HCT116 (cell line): ENCODE data around the gene CFAP61. TPM values are rescaled to one million over a fixed set of nuclear protein-coding genes. Genes with fewer than 3 reads are reported as not detected.

Experiments
- ATAC-seq: fragments of 200-7000 bp; cut with Tn5 transposase; 2 replicates; pipeline ENCODE4 v1.9.1; 2020; ENCODE audit warnings: mild to moderate bottlenecking, moderate library complexity
- BruUV-seq: library from RNA; stranded (reverse); fragments of 400-500 nt; replicated peaks from 2 replicates; lab custom pipeline; 2021; lab: Mats Ljungman, UMichigan
- CTCF ChIA-PET: fragments of 300-600 bp; sonication (Branson Sonifier 250); formaldehyde crosslinking; loops from one replicate; lab custom pipeline; 2021; ENCODE audit warnings: antibody characterized with exemption; lab: Charles Lee
- POLR2A ChIA-PET: fragments of 300-600, 350-600 bp; sonication (Branson Sonifier 250); formaldehyde crosslinking; loops from one replicate; lab custom pipeline; 2021; ENCODE audit warnings: antibody characterized with exemption; lab: Charles Lee
- RAD21 ChIA-PET, 2 experiments: fragments of 300-600 bp; sonication (Branson Sonifier 250); formaldehyde crosslinking; loops; one replicate each; lab custom pipeline; 2023; ENCODE audit warnings: low total read pairs in 2 of 2; ENCODE audit not compliant: uncharacterized antibody in 2 of 2, unreplicated experiment in 2 of 2, low non-redundant PET in 1 of 2; lab: Charles Lee
- DNase-seq: peaks from one replicate; pipeline ENCODE4 v3.0.0-alpha.2; 2010; ENCODE audit warnings: low read depth, low spot score
- H2AFZ ChIP-seq: fragments of 200-600 bp; shearing (Covaris generic), sonication (generic); 2 replicates; pipeline ENCODE4 v1.6.1; 2017; ENCODE audit warnings: low read depth, mixed run types, mixed read lengths, antibody characterized with exemption, low read length; ENCODE audit not compliant: poor library complexity, severe bottlenecking
- H3K27ac ChIP-seq: 2 replicates; pipeline ENCODE4 v1.5.1; 2012; ENCODE audit warnings: low read depth, low read length
- H3K27me3 ChIP-seq: fragments of 200-600 bp; sonication (generic); 2 replicates; pipeline ENCODE4 v1.6.1; 2016; ENCODE audit warnings: mixed run types, low read length, mixed read lengths; ENCODE audit not compliant: insufficient read depth
- H3K36me3 ChIP-seq, 2 experiments: fragments of 200-500 bp in 1 of 2; fragments of 200-600 bp in 1 of 2; sonication (Bioruptor generic) in 1 of 2; sonication (generic) in 1 of 2; 2 replicates each; pipeline versions ENCODE4 v1.5.1 to v1.6.1; 2014 to 2016; ENCODE audit warnings: low read length in 2 of 2, inconsistent platforms in 1 of 2, mixed read lengths in 1 of 2, mixed run types in 1 of 2; ENCODE audit not compliant: insufficient read depth in 2 of 2, control insufficient read depth in 1 of 2
- H3K4me1 ChIP-seq, 2 experiments: fragments of 200-600 bp in 1 of 2; sonication (generic) in 1 of 2; 2 replicates each; pipeline versions ENCODE4 v1.5.1 to v1.6.1; 2012 to 2017; ENCODE audit warnings: low read length in 2 of 2, inconsistent platforms in 1 of 2, mild to moderate bottlenecking in 1 of 2, mixed read lengths in 1 of 2, mixed run types in 1 of 2, moderate library complexity in 1 of 2; ENCODE audit not compliant: insufficient read depth in 2 of 2, control insufficient read depth in 1 of 2
- H3K4me2 ChIP-seq: fragments of 200-600 bp; sonication (generic); 2 replicates; pipeline ENCODE4 v1.6.1; 2017; ENCODE audit warnings: mixed run types, low read length, mixed read lengths
- H3K4me3 ChIP-seq, 2 experiments: fragments of 200-600 bp in 1 of 2; sonication (generic) in 1 of 2; replicated peaks in 1 of 2; 2 replicates each; pipeline ENCODE4 v1.5.1; 2011 to 2016; ENCODE audit warnings: low read length in 2 of 2, control low read depth in 1 of 2, low read depth in 1 of 2, mild to moderate bottlenecking in 1 of 2, mixed read lengths in 1 of 2, mixed run types in 1 of 2
- H3K79me2 ChIP-seq: fragments of 200-600 bp; sonication (generic); 2 replicates; pipeline ENCODE4 v1.6.1; 2017; ENCODE audit warnings: mild to moderate bottlenecking, mixed run types, low read length, moderate library complexity, mixed read lengths; ENCODE audit not compliant: insufficient read depth
- H3K9ac ChIP-seq: fragments of 200-600 bp; sonication (generic); 2 replicates; pipeline ENCODE4 v1.6.1; 2016; ENCODE audit warnings: low read length, mixed read lengths
- H3K9me2 ChIP-seq: fragments of 200-600 bp; sonication (generic), shearing (Covaris generic); 2 replicates; pipeline ENCODE4 v1.6.1; 2017; ENCODE audit warnings: mixed run types, mild to moderate bottlenecking, moderate library complexity; ENCODE audit not compliant: insufficient read depth
- H3K9me3 ChIP-seq, 2 experiments: fragments of 200-500 bp in 1 of 2; fragments of 200-600 bp in 1 of 2; sonication (Bioruptor generic) in 1 of 2; sonication (generic) in 1 of 2; 2 replicates each; pipeline ENCODE4 v1.6.1; 2014 to 2017; ENCODE audit warnings: low read length in 2 of 2, mixed read lengths in 2 of 2, inconsistent platforms in 1 of 2, low read depth in 1 of 2, mild to moderate bottlenecking in 1 of 2, mixed run types in 1 of 2, moderate library complexity in 1 of 2; ENCODE audit not compliant: control insufficient read depth in 1 of 2, insufficient read depth in 1 of 2
- H4K20me1 ChIP-seq: fragments of 200-600 bp; sonication (generic), shearing (Covaris generic); 2 replicates; pipeline ENCODE4 v1.6.1; 2017; ENCODE audit warnings: mixed run types, mild to moderate bottlenecking, moderate library complexity; ENCODE audit not compliant: insufficient read depth
- JUND ChIP-seq: IDR thresholded peaks from 2 replicates; pipeline ENCODE4 v1.6.1; 2012
- POLR2A ChIP-seq: IDR thresholded peaks from 2 replicates; pipeline ENCODE4 v1.7.0; 2011; ENCODE audit warnings: borderline replicate concordance; ENCODE audit not compliant: insufficient read depth, insufficient read length; ENCODE audit errors: extremely low read depth
- SIN3A ChIP-seq: IDR thresholded peaks from 2 replicates; pipeline ENCODE4 v1.6.1; 2012; ENCODE audit warnings: low read depth
- intact Hi-C: fragments of 100-400 bp; cut with micrococcal nuclease; formaldehyde crosslinking; loops from 2 replicates; pipeline ENCODE4 v1.10.0; 2022
- total RNA-seq: library from RNA; stranded (reverse); gene quantifications from one replicate; pipeline ENCODE4 v1.2.1, GENCODE V29; 2021; ENCODE audit not compliant: unreplicated experiment
- TF ChIP-seq, protein P1 (sequence below), 3 experiments: fragments of 200-600 bp in 1 of 3; sonication (generic) in 1 of 3; IDR thresholded peaks in 2 of 3; conservative IDR thresholded peaks in 1 of 3; 2 replicates each; pipeline ENCODE4 v1.5.1; 2012 to 2017; ENCODE audit warnings: low read depth in 2 of 3, low read length in 2 of 3, antibody characterized with exemption in 1 of 3, borderline replicate concordance in 1 of 3, control low read depth in 1 of 3, mild to moderate bottlenecking in 1 of 3, mixed read lengths in 1 of 3, mixed run types in 1 of 3, moderate library complexity in 1 of 3; ENCODE audit not compliant: insufficient read depth in 1 of 3
- TF ChIP-seq, protein P2 (sequence below): IDR thresholded peaks from 2 replicates; pipeline ENCODE4 v1.6.1; 2012
- TF ChIP-seq, protein P3 (sequence below): IDR thresholded peaks from 2 replicates; pipeline ENCODE4 v1.6.1; 2012

Gene CFAP61
- total RNA-seq, 1 experiment from 2014 or later, result 1.7 TPM

DNA sequence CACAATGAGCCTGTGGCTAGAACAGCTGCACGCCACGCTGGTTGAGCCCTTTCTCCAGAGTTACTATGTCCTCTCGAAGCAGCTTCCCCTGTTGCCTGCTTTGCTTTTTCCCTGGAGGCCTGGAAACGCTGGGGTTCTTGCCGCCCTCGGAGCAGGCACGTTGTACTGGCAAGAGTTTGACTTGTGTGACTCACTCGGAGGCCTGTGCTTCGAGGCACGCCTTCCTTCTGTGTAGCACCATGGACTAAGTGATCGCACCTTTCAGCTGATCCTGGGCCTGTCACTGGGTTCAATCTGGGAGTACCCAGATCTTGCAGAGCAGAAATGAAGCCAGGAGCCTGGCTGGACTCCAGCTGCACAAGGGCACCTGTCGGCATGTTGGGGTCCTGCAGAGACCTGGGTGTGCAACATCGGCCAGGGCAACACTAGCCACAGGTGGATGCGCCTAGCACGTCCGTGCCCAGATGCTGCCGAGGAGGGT, 320.8 kb downstream of the CFAP61 start (continued):
- TF ChIP-seq, protein P1, sequence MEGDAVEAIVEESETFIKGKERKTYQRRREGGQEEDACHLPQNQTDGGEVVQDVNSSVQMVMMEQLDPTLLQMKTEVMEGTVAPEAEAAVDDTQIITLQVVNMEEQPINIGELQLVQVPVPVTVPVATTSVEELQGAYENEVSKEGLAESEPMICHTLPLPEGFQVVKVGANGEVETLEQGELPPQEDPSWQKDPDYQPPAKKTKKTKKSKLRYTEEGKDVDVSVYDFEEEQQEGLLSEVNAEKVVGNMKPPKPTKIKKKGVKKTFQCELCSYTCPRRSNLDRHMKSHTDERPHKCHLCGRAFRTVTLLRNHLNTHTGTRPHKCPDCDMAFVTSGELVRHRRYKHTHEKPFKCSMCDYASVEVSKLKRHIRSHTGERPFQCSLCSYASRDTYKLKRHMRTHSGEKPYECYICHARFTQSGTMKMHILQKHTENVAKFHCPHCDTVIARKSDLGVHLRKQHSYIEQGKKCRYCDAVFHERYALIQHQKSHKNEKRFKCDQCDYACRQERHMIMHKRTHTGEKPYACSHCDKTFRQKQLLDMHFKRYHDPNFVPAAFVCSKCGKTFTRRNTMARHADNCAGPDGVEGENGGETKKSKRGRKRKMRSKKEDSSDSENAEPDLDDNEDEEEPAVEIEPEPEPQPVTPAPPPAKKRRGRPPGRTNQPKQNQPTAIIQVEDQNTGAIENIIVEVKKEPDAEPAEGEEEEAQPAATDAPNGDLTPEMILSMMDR (IDR thresholded peaks at IDR 0.05 in 2 of 3, conservative IDR thresholded peaks at IDR 0.05 in 1 of 3; ENCODE audit: borderline replicate concordance in 1 of 3, insufficient read depth in 1 of 3, low read depth in 2 of 3, low read length in 2 of 3), result no peak

DNA sequence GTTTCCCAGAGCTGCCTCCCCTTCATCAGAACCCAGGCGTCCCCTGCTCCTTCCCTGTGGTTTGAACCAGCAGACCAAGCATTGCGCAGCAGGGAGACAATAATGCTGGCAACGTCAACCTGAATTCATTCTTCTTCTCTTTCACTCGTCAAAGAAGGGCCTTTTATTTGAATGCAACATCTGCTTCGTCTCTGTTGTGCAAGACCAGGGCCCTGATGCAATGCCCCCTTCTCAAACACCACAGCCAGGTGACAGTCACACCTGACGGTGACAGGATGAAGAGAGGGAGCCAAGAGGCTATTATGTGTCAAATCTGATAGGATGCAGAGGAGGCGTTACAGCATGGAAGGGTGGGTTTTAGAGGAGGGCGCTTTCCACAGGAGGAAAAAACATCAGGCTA, 323.5 kb downstream of the CFAP61 start:
- CTCF ChIA-PET, result no interaction called here
- no peaks in the 10 kb centered on the region for H3K4me1 ChIP-seq
- POLR2A ChIA-PET, result no interaction called here
- H3K27me3 ChIP-seq, result peaks cover 15% of the 10 kb centered on the region; the same call in 1 of the 2 replicates
- no peak for DNase-seq
- intact Hi-C loops, result no loop called here
- no peaks in the 10 kb centered on the region for H3K79me2 ChIP-seq
- H3K36me3 ChIP-seq, result no peaks in the 10 kb centered on the region
- ATAC-seq, result no peak
- H2AFZ ChIP-seq, result no peak overlapping the region
- no TSS peak for BruUV-seq
- H3K27ac ChIP-seq, result no peak overlapping the region
- no peak overlapping the region for H3K4me3 ChIP-seq
- TF ChIP-seq, protein P2, sequence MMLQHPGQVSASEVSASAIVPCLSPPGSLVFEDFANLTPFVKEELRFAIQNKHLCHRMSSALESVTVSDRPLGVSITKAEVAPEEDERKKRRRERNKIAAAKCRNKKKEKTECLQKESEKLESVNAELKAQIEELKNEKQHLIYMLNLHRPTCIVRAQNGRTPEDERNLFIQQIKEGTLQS, result no peak
- TF ChIP-seq, protein P3, sequence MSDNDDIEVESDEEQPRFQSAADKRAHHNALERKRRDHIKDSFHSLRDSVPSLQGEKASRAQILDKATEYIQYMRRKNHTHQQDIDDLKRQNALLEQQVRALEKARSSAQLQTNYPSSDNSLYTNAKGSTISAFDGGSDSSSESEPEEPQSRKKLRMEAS, result no peak
- TF ChIP-seq JUND, result no peak
- TF ChIP-seq POLR2A, result no peak
- TF ChIP-seq SIN3A, result no peak
- TF ChIP-seq, all 23 proteins: peak for 0
- H4K20me1 ChIP-seq, result no peaks in the 10 kb centered on the region
- RAD21 ChIA-PET, result no interaction called here
- no peaks in the 10 kb centered on the region for H3K9me2 ChIP-seq
- no peaks in the 10 kb centered on the region for H3K9me3 ChIP-seq
- no peak overlapping the region for H3K4me2 ChIP-seq
- H3K9ac ChIP-seq, result no peak overlapping the region
